ENCODE measurements around the gene SRRM3.
"Not testable (repeated sequence)": the region's sequence is repeated elsewhere in the genome, so short reads cannot be mapped to it uniquely, and the experiment has no call there.

SRRM3 gene

GRCh38 chr7:76201732-76202665 is at the start of gene SRRM3:
Gene SRRM3, plus strand, starts transcription at chr7:76201896. Its CDS starts 33,171 bp downstream, at chr7:76235067.
- DNase-seq, result peak; percentile 40

- DNase-seq, result no peak
Measured at GRCh38 chr7:76151932-76152331, 49.8 kb upstream of the SRRM3 start.

- DNase-seq, result not testable (repeated sequence)
Measured at GRCh38 chr7:76153571-76154230, 48.0 kb upstream of the SRRM3 start.

- DNase-seq, result peak; percentile 8
Measured at GRCh38 chr7:76155938-76156337, 45.8 kb upstream of the SRRM3 start.

- not testable (repeated sequence) for DNase-seq
Measured at GRCh38 chr7:76156992-76157685, 44.6 kb upstream of the SRRM3 start.

GRCh38 chr7:76158416-76158815 is 43.3 kb upstream of the SRRM3 start:
- DNase-seq, result not testable (repeated sequence)

GRCh38 chr7:76162416-76163170 is 39.1 kb upstream of the SRRM3 start:
- not testable (repeated sequence) for DNase-seq

GRCh38 chr7:76163812-76164211 is 37.9 kb upstream of the SRRM3 start:
- DNase-seq, result not testable (repeated sequence)

- DNase-seq, result no peak
Measured at GRCh38 chr7:76165106-76165972, 36.4 kb upstream of the SRRM3 start.

GRCh38 chr7:76165973-76166403 is 35.7 kb upstream of the SRRM3 start:
- no peak for DNase-seq

- peak; percentile 82 for DNase-seq
Measured at GRCh38 chr7:76166404-76167255, 35.1 kb upstream of the SRRM3 start.

- DNase-seq, result no peak
Measured at GRCh38 chr7:76173566-76174205, 28.0 kb upstream of the SRRM3 start.

- DNase-seq, result not testable (repeated sequence)
Measured at GRCh38 chr7:76176951-76177350, 24.7 kb upstream of the SRRM3 start.

- DNase-seq, result no peak
Measured at GRCh38 chr7:76179686-76180085, 22.0 kb upstream of the SRRM3 start.

GRCh38 chr7:76182225-76182960 is 19.3 kb upstream of the SRRM3 start:
- DNase-seq, result no peak

GRCh38 chr7:76185187-76185896 is 16.4 kb upstream of the SRRM3 start:
- DNase-seq, result no peak

GRCh38 chr7:76187272-76187671 is 14.4 kb upstream of the SRRM3 start:
- DNase-seq, result no peak

GRCh38 chr7:76189276-76189675 is 12.4 kb upstream of the SRRM3 start:
- DNase-seq, result no peak
